DMS79 (cell line): ENCODE measurements around the gene ZMIZ1.

Source experiments
- DNase-seq: peaks from one replicate; lab custom pipeline; 2025; lab: John Stamatoyannopoulos, UW

Gene ZMIZ1

DNA sequence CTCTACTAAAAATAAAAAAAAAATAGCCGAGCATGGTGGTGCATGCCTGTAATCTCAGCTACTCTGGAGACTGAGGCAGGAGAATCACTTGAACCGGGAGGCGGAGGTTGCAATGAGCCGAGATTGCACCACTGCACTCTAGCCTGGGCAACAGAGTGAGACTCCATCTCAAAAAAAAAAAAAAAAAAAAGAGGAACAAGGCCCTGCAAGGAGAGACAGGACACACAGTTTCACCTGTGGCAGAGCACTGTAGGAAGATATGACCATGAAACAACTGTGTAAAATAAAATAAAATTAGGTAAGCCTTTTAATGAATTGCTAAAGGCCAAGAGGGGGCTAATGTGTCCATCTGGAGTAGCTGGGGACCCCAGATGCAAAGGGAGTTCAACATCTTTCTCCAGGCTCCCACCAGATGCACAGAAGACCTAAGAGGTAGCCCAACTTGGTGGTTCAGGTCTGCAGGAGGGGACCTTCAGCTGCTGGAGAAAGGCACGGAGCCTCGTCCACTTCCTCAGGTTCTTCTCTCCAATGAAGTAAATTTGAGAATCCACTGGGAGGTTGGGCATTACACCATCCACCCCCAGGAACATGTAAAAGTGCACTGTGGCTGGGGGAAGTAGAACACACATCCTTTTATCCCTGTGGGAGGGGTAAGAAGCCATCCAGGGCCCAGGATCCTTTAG is 291.2 kb downstream of the ZMIZ1 start:
- no peak for DNase-seq

DNA sequence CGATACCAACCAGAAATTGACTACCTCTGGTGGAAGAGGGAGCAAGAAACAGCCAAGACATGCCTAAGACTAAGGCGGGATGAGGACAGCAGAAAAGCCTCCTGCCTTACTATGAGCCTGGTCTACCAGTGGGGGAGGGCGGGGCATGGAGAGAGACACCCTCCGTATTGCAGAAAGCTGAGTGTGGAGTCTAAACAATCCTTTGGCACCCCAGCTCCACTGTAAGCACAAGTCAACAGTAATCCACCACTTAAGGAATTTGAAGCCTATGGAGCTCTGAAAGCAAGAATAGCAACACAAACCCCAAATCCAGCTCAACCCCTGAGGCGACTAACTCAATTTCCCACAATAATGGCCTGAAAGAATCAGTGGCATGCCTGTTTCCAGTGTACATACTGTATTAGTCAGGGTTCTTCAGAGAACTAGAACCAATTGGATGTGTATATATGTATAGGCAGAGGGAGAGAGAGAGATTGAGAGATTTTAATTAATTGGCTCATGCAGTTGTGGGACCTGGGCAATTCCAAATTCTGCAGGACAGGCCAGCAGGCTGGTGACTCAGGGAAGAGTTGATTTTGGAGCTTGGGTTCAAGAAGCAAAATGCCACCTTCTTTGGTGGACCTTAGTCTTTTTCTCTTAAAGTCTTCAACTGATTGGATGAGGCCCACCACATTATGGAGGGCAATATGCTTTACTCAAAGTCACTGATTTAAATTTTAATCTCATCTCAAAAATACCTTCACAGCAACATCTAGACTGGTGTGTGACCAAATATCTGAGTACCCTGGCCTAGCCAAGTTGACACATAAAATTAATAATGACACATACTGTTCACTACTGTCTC is 292.0 kb downstream of the ZMIZ1 start:
- no peak for DNase-seq

- DNase-seq: no peak
Observed at GRCh38 chr10:79361726-79362397, 293.1 kb downstream of the ZMIZ1 start.
